A673 (cell line): Measurements from ENCODE around the gene CD28. TPM values are rescaled to one million over a fixed set of nuclear protein-coding genes. Genes with fewer than 3 reads are reported as not detected.
A peak's percentile ranks its signal among the peaks of the same experiment; 100 is the strongest.

Experiments used
- BruUV-seq: library from RNA; stranded (reverse); fragments of 400-500 nt; replicated peaks from 2 replicates; lab custom pipeline; 2021; lab: Mats Ljungman, UMichigan
- CTCF ChIA-PET: fragments of 300-600 bp; sonication (Branson Sonifier 250); formaldehyde crosslinking; loops from one replicate; lab custom pipeline; 2022; ENCODE audit warnings: antibody characterized with exemption; lab: Charles Lee
- POLR2A ChIA-PET: fragments of 300-600 bp; sonication (Branson Sonifier 250); formaldehyde crosslinking; loops from one replicate; lab custom pipeline; 2022; ENCODE audit warnings: antibody characterized with exemption; ENCODE audit not compliant: low non-redundant PET; lab: Charles Lee
- DNase-seq: peaks from one replicate; pipeline ENCODE4 v3.0.0-alpha.2; 2015; ENCODE audit warnings: low spot score
- H3K27ac ChIP-seq: fragments of 200-600 bp; sonication (generic); 2 replicates; pipeline ENCODE4 v1.5.1; 2016; ENCODE audit warnings: mixed run types, low read depth, mild to moderate bottlenecking, mixed read lengths, antibody characterized with exemption, low read length; ENCODE audit not compliant: poor library complexity, severe bottlenecking
- H3K27me3 ChIP-seq: fragments of 200-600 bp; sonication (generic); replicated peaks from 2 replicates; pipeline ENCODE4 v1.6.1; 2017; ENCODE audit warnings: mixed run types, low read depth, mild to moderate bottlenecking, mixed read lengths, antibody characterized with exemption, low read length; ENCODE audit not compliant: insufficient read depth, poor library complexity
- H3K36me3 ChIP-seq: fragments of 200-600 bp; sonication (generic); 2 replicates; pipeline ENCODE4 v1.6.1; 2016; ENCODE audit warnings: mixed run types, mild to moderate bottlenecking, mixed read lengths, antibody characterized with exemption, low read length; ENCODE audit not compliant: insufficient read depth, poor library complexity, severe bottlenecking
- H3K4me1 ChIP-seq: fragments of 200-600 bp; sonication (generic); 2 replicates; pipeline ENCODE4 v1.6.1; 2017; ENCODE audit warnings: mixed run types, mild to moderate bottlenecking, mixed read lengths, antibody characterized with exemption, low read length; ENCODE audit not compliant: insufficient read depth, poor library complexity, severe bottlenecking
- H3K4me3 ChIP-seq: fragments of 200-600 bp; sonication (generic); 2 replicates; pipeline ENCODE4 v1.5.1; 2016; ENCODE audit warnings: low read depth, mixed run types, mild to moderate bottlenecking, mixed read lengths, low read length; ENCODE audit not compliant: poor library complexity, severe bottlenecking
- H3K9me3 ChIP-seq: fragments of 200-600 bp; sonication (generic); 2 replicates; pipeline ENCODE4 v1.6.1; 2016; ENCODE audit warnings: mixed run types, low read depth, mild to moderate bottlenecking, mixed read lengths, antibody characterized with exemption, low read length; ENCODE audit not compliant: poor library complexity, severe bottlenecking
- CTCF ChIP-seq: fragments of 300-800, 200-600 bp; sonication (generic); conservative IDR thresholded peaks from 2 replicates; pipeline ENCODE4 v1.5.1; 2017; ENCODE audit warnings: low read depth, mild to moderate bottlenecking, antibody characterized with exemption, low read length, moderate library complexity, mixed read lengths
- EZH2 ChIP-seq: fragments of 200-600 bp; sonication (generic); IDR thresholded peaks from 2 replicates; pipeline ENCODE4 v1.6.1; 2017; ENCODE audit warnings: borderline replicate concordance, low read depth, mild to moderate bottlenecking, mixed read lengths, antibody characterized with exemption, low read length; ENCODE audit not compliant: poor library complexity, severe bottlenecking
- intact Hi-C: fragments of 100-400 bp; cut with micrococcal nuclease; formaldehyde crosslinking; loops from one replicate; pipeline ENCODE4 v1.10.0; 2022; ENCODE audit not compliant: unreplicated experiment
- total RNA-seq: library from RNA; stranded (reverse); gene quantifications from 2 replicates; pipeline ENCODE4 v1.2.3, GENCODE V29; 2021

Gene CD28
- total RNA-seq, 1 experiment from 2014 or later: not detected

GRCh38 chr2:203780231-203780630 lies 73.8 kb downstream of the CD28 start:
- no peaks in the 10 kb centered on the region for H3K27me3 ChIP-seq
- CTCF ChIA-PET: interaction anchor here (0.6 kb wide), 1 partner anchor 13 kb away, joined by 4 read pairs; no protein-coding TSS in a partner anchor
- no peaks in the 10 kb centered on the region for H3K4me1 ChIP-seq
- H3K27ac ChIP-seq: no peak overlapping the region
- intact Hi-C loops: no loop called here
- BruUV-seq: no TSS peak
- TF ChIP-seq CTCF: no peak
- no peak for TF ChIP-seq EZH2
- H3K36me3 ChIP-seq: no peaks in the 10 kb centered on the region
- no peak overlapping the region for H3K4me3 ChIP-seq
- POLR2A ChIA-PET: no interaction called here
- no peak for DNase-seq
- H3K9me3 ChIP-seq: no peaks in the 10 kb centered on the region

GRCh38 chr2:203781151-203781550 lies 74.7 kb downstream of the CD28 start:
- ChIA-PET CTCF (no interaction called here), POLR2A (no interaction called here)
- no peak overlapping the region for H3K27ac ChIP-seq
- intact Hi-C loops: no loop called here
- no peaks in the 10 kb centered on the region for H3K9me3 ChIP-seq
- BruUV-seq: no TSS peak
- H3K36me3 ChIP-seq: no peaks in the 10 kb centered on the region
- no peak overlapping the region for H3K4me3 ChIP-seq
- TF ChIP-seq CTCF (no peak), EZH2 (no peak)
- no peaks in the 10 kb centered on the region for H3K27me3 ChIP-seq
- H3K4me1 ChIP-seq: peaks cover 3% of the 10 kb centered on the region
- DNase-seq: no peak

- H3K4me1 ChIP-seq: peaks cover 15% of the 10 kb centered on the region
- intact Hi-C loops: no loop called here
- TF ChIP-seq EZH2 (no peak), CTCF (peak; percentile 86)
- no peak overlapping the region for H3K4me3 ChIP-seq
- H3K9me3 ChIP-seq: no peaks in the 10 kb centered on the region
- CTCF ChIA-PET: no interaction called here
- DNase-seq: peak; percentile 83
- H3K27ac ChIP-seq: no peak overlapping the region
- no peaks in the 10 kb centered on the region for H3K36me3 ChIP-seq
- POLR2A ChIA-PET: no interaction called here
- H3K27me3 ChIP-seq: no peaks in the 10 kb centered on the region
- no TSS peak for BruUV-seq
Measured at GRCh38 chr2:203782262-203782976, 76.0 kb downstream of the CD28 start.
